ENCODE results near the gene NME2.

DNA sequence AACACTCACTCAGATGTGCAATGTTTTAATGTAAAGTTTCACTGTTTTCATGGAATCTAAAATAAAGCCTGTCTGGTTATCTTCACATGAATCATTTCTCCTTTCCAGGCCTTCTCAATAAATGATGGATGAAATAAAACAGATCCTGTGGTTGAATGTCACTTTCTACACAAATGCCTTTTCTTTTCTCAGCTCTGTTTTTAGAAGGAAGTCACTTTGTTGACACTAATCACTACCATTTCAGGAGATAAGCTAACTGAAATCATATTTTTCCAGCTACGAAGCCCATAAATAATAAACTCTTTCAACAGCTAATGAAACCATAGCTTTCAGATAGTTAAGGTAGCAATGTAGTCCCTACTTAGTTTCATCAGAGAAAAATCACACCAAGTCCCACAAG is 17.9 kb downstream of the NME2 start:
- TF ChIP-seq EZH2 (IDR thresholded peaks at IDR 0.05; ENCODE audit: borderline replicate concordance, low read depth, low read length, severe bottlenecking), result no peak
- TF ChIP-seq, protein P1, sequence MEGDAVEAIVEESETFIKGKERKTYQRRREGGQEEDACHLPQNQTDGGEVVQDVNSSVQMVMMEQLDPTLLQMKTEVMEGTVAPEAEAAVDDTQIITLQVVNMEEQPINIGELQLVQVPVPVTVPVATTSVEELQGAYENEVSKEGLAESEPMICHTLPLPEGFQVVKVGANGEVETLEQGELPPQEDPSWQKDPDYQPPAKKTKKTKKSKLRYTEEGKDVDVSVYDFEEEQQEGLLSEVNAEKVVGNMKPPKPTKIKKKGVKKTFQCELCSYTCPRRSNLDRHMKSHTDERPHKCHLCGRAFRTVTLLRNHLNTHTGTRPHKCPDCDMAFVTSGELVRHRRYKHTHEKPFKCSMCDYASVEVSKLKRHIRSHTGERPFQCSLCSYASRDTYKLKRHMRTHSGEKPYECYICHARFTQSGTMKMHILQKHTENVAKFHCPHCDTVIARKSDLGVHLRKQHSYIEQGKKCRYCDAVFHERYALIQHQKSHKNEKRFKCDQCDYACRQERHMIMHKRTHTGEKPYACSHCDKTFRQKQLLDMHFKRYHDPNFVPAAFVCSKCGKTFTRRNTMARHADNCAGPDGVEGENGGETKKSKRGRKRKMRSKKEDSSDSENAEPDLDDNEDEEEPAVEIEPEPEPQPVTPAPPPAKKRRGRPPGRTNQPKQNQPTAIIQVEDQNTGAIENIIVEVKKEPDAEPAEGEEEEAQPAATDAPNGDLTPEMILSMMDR (IDR thresholded peaks at IDR 0.05; ENCODE audit: borderline replicate concordance, extremely low read depth, low read length, poor library complexity, severe bottlenecking), result no peak

All from DND-41 (cell line).